ENCODE data around the gene MAS1L. TPM values are rescaled to one million over a fixed set of nuclear protein-coding genes. Genes with fewer than 3 reads are reported as not detected.

The MAS1L gene
- total RNA-seq, 1 experiment from 2014 or later, result not detected

DNA sequence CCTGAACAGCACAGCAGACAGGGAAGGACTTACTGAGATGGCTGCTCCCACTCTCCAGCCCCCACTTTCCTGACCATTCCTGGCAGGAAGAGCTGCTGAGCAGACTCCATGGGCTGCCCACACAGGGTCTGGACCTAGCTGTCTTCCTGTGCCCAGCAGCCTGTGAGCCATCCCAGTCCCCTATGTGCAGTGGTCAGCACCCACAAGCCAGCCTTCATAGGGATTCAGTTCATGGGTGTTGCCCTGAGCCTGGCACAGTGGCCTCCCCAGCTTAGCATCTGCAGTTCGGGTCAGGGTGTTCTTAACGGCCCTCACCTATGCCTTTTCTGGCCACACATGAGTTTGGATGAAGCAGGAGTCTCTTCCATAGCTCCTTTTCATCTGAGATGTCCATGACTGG, 39.8 kb upstream of the MAS1L start:
- H3K27me3 ChIP-seq (ENCODE audit: insufficient read depth, low read length), result no peaks in the 10 kb centered on the region
- no peak overlapping the region for H3K9ac ChIP-seq (ENCODE audit: low read length)
- no peak for DNase-seq (ENCODE audit: low read depth, low spot score)
- BruUV-seq (replicated peaks), result no TSS peak
- no peaks in the 10 kb centered on the region for H3K9me2 ChIP-seq (ENCODE audit: insufficient read depth)
- H4K20me1 ChIP-seq (ENCODE audit: insufficient read depth), result no peaks in the 10 kb centered on the region
- RAD21 ChIA-PET (ENCODE audit: low non-redundant PET in 1 of 2, low total read pairs in 2 of 2, uncharacterized antibody in 2 of 2, unreplicated experiment in 2 of 2), result no interaction called here
- H3K9me3 ChIP-seq (ENCODE audit: control insufficient read depth in 1 of 2, insufficient read depth in 1 of 2, low read depth in 1 of 2, low read length in 2 of 2), result no peaks in the 10 kb centered on the region
- H2AFZ ChIP-seq (ENCODE audit: low read depth, low read length, poor library complexity, severe bottlenecking), result no peak overlapping the region
- no peaks in the 10 kb centered on the region for H3K4me1 ChIP-seq (ENCODE audit: control insufficient read depth in 1 of 2, insufficient read depth in 2 of 2, low read length in 2 of 2)
- H3K4me3 ChIP-seq (replicated peaks in 1 of 2; ENCODE audit: low read depth in 1 of 2, low read length in 2 of 2), result no peak overlapping the region
- no peaks in the 10 kb centered on the region for H3K79me2 ChIP-seq (ENCODE audit: insufficient read depth, low read length)
- POLR2A ChIA-PET, result no interaction called here
- no peaks in the 10 kb centered on the region for H3K36me3 ChIP-seq (ENCODE audit: control insufficient read depth in 1 of 2, insufficient read depth in 2 of 2, low read length in 2 of 2)
- CTCF ChIA-PET, result no interaction called here
- no peak overlapping the region for H3K27ac ChIP-seq (ENCODE audit: low read depth, low read length)
- intact Hi-C loops (cut with micrococcal nuclease), result no loop called here
- TF ChIP-seq RAD21 (IDR thresholded peaks at IDR 0.05; ENCODE audit: low read depth), result no peak
- TF ChIP-seq CBX3 (IDR thresholded peaks at IDR 0.05; ENCODE audit: low read depth), result no peak
- no peak for TF ChIP-seq SP1 (IDR thresholded peaks at IDR 0.05; ENCODE audit: low read depth)
- no peak for TF ChIP-seq JUND (IDR thresholded peaks at IDR 0.05)
- TF ChIP-seq ZFX (IDR thresholded peaks at IDR 0.05), result no peak
- TF ChIP-seq, protein P1, sequence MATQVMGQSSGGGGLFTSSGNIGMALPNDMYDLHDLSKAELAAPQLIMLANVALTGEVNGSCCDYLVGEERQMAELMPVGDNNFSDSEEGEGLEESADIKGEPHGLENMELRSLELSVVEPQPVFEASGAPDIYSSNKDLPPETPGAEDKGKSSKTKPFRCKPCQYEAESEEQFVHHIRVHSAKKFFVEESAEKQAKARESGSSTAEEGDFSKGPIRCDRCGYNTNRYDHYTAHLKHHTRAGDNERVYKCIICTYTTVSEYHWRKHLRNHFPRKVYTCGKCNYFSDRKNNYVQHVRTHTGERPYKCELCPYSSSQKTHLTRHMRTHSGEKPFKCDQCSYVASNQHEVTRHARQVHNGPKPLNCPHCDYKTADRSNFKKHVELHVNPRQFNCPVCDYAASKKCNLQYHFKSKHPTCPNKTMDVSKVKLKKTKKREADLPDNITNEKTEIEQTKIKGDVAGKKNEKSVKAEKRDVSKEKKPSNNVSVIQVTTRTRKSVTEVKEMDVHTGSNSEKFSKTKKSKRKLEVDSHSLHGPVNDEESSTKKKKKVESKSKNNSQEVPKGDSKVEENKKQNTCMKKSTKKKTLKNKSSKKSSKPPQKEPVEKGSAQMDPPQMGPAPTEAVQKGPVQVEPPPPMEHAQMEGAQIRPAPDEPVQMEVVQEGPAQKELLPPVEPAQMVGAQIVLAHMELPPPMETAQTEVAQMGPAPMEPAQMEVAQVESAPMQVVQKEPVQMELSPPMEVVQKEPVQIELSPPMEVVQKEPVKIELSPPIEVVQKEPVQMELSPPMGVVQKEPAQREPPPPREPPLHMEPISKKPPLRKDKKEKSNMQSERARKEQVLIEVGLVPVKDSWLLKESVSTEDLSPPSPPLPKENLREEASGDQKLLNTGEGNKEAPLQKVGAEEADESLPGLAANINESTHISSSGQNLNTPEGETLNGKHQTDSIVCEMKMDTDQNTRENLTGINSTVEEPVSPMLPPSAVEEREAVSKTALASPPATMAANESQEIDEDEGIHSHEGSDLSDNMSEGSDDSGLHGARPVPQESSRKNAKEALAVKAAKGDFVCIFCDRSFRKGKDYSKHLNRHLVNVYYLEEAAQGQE (IDR thresholded peaks at IDR 0.05; ENCODE audit: low read depth), result no peak
- TF ChIP-seq, protein P2, sequence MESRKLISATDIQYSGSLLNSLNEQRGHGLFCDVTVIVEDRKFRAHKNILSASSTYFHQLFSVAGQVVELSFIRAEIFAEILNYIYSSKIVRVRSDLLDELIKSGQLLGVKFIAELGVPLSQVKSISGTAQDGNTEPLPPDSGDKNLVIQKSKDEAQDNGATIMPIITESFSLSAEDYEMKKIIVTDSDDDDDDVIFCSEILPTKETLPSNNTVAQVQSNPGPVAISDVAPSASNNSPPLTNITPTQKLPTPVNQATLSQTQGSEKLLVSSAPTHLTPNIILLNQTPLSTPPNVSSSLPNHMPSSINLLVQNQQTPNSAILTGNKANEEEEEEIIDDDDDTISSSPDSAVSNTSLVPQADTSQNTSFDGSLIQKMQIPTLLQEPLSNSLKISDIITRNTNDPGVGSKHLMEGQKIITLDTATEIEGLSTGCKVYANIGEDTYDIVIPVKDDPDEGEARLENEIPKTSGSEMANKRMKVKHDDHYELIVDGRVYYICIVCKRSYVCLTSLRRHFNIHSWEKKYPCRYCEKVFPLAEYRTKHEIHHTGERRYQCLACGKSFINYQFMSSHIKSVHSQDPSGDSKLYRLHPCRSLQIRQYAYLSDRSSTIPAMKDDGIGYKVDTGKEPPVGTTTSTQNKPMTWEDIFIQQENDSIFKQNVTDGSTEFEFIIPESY (IDR thresholded peaks at IDR 0.05; ENCODE audit: extremely low read depth, insufficient replicate concordance, low read length), result no peak
- H3K4me2 ChIP-seq (ENCODE audit: low read length), result no peak overlapping the region
- ATAC-seq, result no peak

All from HCT116 (cell line).